Esophagus muscularis mucosa (tissue), 4 donors: ENCODE results near the gene OGFOD3. TPM values are rescaled to one million over a fixed set of nuclear protein-coding genes. Genes with fewer than 3 reads are reported as not detected.

Experiments
- DNase-seq: peaks from one replicate; pipeline ENCODE4 v3.0.0-alpha.2; 2017; ENCODE audit errors: extremely low spot score
- H3K27ac ChIP-seq, 4 donors: fragments of 200-600 bp; sonication (generic); replicated peaks in 1 of 4; 1 replicate in 3 of 4; 2 replicates in 1 of 4; pipeline ENCODE4 v1.5.1; 2016 to 2019; ENCODE audit warnings: mild to moderate bottlenecking in 1 of 4
- H3K27me3 ChIP-seq, 4 donors: fragments of 200-600 bp; sonication (generic); one replicate each; pipeline versions ENCODE4 v1.5.1 to v1.6.0; 2016 to 2019
- H3K36me3 ChIP-seq, 4 donors: fragments of 200-600 bp; sonication (generic); one replicate each; pipeline ENCODE4 v1.5.1; 2016 to 2019
- H3K4me1 ChIP-seq, 4 donors: fragments of 200-600 bp; sonication (generic); one replicate each; pipeline ENCODE4 v1.5.1; 2016 to 2019
- H3K4me3 ChIP-seq, 4 donors: fragments of 200-600 bp; sonication (generic); 1 replicate in 2 of 4; 2 replicates in 2 of 4; pipeline ENCODE4 v1.5.1; 2016 to 2019; ENCODE audit warnings: mild to moderate bottlenecking in 4 of 4, moderate library complexity in 1 of 4
- H3K9me3 ChIP-seq, 4 donors: fragments of 200-600 bp; sonication (generic); 1 replicate in 3 of 4; 2 replicates in 1 of 4; pipeline ENCODE4 v1.5.1; 2016 to 2019
- CTCF ChIP-seq, 3 experiments: fragments of 200-600 bp in 2 of 3; fragments of 450-650 bp in 1 of 3; sonication (generic) in 2 of 3; IDR thresholded peaks; one replicate each; pipeline ENCODE4 v1.5.1; 2017 to 2019; ENCODE audit warnings: antibody characterized with exemption in 3 of 3, mild to moderate bottlenecking in 2 of 3, moderate library complexity in 1 of 3
- EP300 ChIP-seq: sonication (generic); formaldehyde crosslinking; IDR thresholded peaks from one replicate; pipeline ENCODE4 v1.6.1; 2017; ENCODE audit warnings: antibody characterized with exemption
- POLR2A ChIP-seq: fragments of 450-650 bp; IDR thresholded peaks from one replicate; pipeline ENCODE4 v1.6.1; 2017; ENCODE audit warnings: antibody characterized with exemption, moderate library complexity, mild to moderate bottlenecking, low read depth
- POLR2AphosphoS5 ChIP-seq, 2 donors: sonication (generic); formaldehyde crosslinking; IDR thresholded peaks; one replicate each; pipeline ENCODE4 v1.6.1; 2017; ENCODE audit warnings: antibody characterized with exemption in 2 of 2
- WGBS: methylation state at CpG from one replicate; pipeline ENCODE4 v1.1.5; 2018; 5-methylcytosine and 5-hydroxymethylcytosine counted together
- intact Hi-C: fragments of 100-400 bp; cut with DNase I; formaldehyde crosslinking; loops from one replicate; pipeline ENCODE4 v1.15.1; 2023
- total RNA-seq, 4 donors: library from RNA; depleted of rRNA; stranded (reverse); fragments of >200 nt; gene quantifications; one replicate each; pipeline versions ENCODE4 v1.1.0 to v1.2.1, GENCODE V29; 2016

Gene OGFOD3
- total RNA-seq, 4 donors from 2014 or later, result 21.6 to 35.3 (median 28.5) TPM

DNA sequence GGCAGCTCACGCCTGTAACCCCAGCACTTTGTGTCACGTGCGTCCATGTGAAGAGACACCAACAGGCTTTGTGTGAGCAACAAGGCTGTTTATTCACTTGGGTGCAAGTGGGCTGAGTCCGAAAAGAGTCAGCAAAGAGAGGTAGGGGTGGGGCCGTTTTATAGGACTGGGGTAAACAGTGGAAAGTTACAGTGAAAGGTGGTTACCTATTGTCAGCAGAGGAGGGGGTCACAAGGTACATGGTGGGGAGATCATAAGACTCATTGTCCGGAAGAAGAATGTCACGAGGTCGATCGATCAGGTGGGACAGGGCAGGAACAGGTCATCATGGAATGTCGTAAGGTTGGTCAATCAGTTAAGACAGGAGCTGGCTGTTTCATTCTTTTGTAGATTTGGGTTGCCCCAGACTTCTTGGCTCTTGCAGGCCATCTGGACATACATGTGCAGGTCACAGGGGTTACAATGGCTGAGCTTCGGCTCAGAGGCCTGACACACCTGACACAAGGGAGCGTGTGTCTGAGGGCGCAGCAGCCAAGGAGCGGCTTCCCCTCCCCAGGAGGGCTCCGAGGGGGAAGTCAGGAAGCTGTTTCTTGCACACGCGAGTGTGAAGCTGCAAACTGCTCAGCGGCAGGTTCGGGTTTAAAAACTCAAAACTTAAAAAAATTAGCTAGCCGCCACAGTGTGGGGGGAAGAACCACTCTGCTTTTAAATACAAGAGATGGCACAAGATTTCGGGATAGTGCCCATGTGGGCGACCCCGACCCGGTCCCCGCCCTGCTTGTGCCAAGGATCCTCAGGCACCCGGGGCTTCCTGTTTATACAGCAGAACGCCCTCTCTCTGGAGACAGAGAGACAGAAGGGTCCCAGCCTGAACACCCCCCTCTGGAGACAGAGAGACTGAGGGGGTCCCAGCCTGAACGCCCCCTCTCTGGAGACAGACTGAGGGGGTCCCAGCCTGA lies 71.8 kb downstream of the OGFOD3 start:
- H3K27ac ChIP-seq, result no peak overlapping the region
- DNase-seq, result no peak
- H3K4me3 ChIP-seq, result no peak overlapping the region
- intact Hi-C loops, result no loop called here
- WGBS, result 78% methylated on average over 26 of the region's 28 CpGs
- peaks cover 0 to 12% (median 0%) of the 10 kb centered on the region in 4 donors for H3K27me3 ChIP-seq
- H3K36me3 ChIP-seq, result no peaks in the 10 kb centered on the region
- no peak for TF ChIP-seq POLR2A
- TF ChIP-seq POLR2AphosphoS5 (IDR thresholded peaks at IDR 0.05), result no peak
- TF ChIP-seq EP300, result no peak
- no peak for TF ChIP-seq CTCF (IDR thresholded peaks at IDR 0.05)
- H3K4me1 ChIP-seq, result peaks cover 0 to 5% (median 3%) of the 10 kb centered on the region in 4 donors
- H3K9me3 ChIP-seq, result no peaks in the 10 kb centered on the region

DNA sequence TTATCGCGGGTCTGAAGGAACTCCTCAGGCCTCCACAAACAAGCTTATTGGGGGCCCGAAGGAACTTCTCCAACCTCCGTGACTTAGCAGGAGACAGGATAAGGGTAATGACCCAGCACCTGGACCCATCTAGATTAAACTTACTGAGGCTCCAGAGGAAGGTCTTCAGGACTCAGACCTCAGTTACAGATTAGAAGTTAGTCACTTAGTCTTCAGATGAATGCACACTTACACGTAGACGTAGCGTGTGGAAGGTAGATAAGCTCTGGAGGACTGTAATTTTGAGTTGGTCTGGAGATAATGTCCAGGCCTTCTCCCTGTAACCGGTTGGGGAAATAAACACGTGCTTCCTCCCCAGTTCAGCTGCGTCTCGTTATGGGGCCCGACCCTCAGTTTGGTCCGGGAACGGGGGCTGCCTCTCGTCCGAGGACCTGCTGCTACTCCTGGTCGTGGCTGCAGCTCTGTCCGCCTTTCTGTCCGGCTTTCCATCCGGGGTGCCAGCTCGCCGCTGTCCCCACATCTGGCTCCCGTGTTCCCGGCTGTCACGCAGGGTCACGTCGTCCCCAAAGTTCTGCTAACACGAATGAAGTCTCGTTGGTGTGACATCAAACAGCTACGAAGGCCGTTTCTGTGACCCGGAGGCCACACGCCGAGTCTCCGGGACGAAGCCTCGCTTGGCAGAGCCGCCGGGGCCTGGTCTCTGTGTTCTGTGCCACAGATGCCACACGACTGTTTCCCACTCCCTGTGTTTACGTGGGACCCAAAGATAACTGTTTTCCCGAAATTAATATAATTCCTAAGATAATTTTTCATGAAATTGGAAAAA lies 73.0 kb downstream of the OGFOD3 start:
- Histone ChIP-seq H3K27ac (no peak overlapping the region), H3K4me3 (no peak overlapping the region), H3K4me1 (peaks cover 0 to 3% (median 0%) of the 10 kb centered on the region in 4 donors), H3K9me3 (no peaks in the 10 kb centered on the region), H3K27me3 (peaks cover 0 to 8% (median 0%) of the 10 kb centered on the region in 4 donors), H3K36me3 (no peaks in the 10 kb centered on the region)
- TF ChIP-seq CTCF (IDR thresholded peaks at IDR 0.05), result no peak
- intact Hi-C loops, result no loop called here
- WGBS, result 90% methylated on average over 39 of the region's 42 CpGs
- DNase-seq, result no peak

GRCh38 chr17:82344175-82344907 lies 74.0 kb downstream of the OGFOD3 start:
- H3K27me3 ChIP-seq, result peaks cover 0 to 8% (median 0%) of the 10 kb centered on the region in 4 donors
- 84% methylated on average over 12 of the region's 24 CpGs for WGBS
- no peaks in the 10 kb centered on the region for H3K36me3 ChIP-seq
- no peak for DNase-seq
- no peak overlapping the region for H3K4me3 ChIP-seq
- H3K27ac ChIP-seq, result no peak overlapping the region
- H3K4me1 ChIP-seq, result peaks cover 4 to 5% (median 5%) of the 10 kb centered on the region in 4 donors
- H3K9me3 ChIP-seq, result no peaks in the 10 kb centered on the region
- TF ChIP-seq EP300, result no peak
- TF ChIP-seq CTCF (IDR thresholded peaks at IDR 0.05), result no peak
- TF ChIP-seq POLR2AphosphoS5 (IDR thresholded peaks at IDR 0.05), result no peak
- no peak for TF ChIP-seq POLR2A
- intact Hi-C loops, result no loop called here

- no peak for DNase-seq
- H3K27me3 ChIP-seq, result peaks cover 0 to 8% (median 0%) of the 10 kb centered on the region in 4 donors
- H3K27ac ChIP-seq, result no peak overlapping the region
- 94% methylated on average over 5 of the region's 5 CpGs for WGBS
- TF ChIP-seq POLR2A, result no peak
- TF ChIP-seq CTCF (IDR thresholded peaks at IDR 0.05), result no peak
- no peak for TF ChIP-seq EP300
- no peak for TF ChIP-seq POLR2AphosphoS5 (IDR thresholded peaks at IDR 0.05)
- peaks cover 12 to 13% (median 13%) of the 10 kb centered on the region in 4 donors for H3K4me1 ChIP-seq
- intact Hi-C loops, result no loop called here
- H3K36me3 ChIP-seq, result no peaks in the 10 kb centered on the region
- H3K9me3 ChIP-seq, result no peaks in the 10 kb centered on the region
- H3K4me3 ChIP-seq, result no peak overlapping the region
Observed at GRCh38 chr17:82343560-82343959, 74.8 kb downstream of the OGFOD3 start.
